ENCODE measurements around the gene VIL1. TPM values are rescaled to one million over a fixed set of nuclear protein-coding genes. Genes with fewer than 3 reads are reported as not detected.

The VIL1 gene
- polyA plus RNA-seq, 1 donor (not counting 4 experiments of a cell fraction or from before 2014, with no cell fraction given), result not detected

DNA sequence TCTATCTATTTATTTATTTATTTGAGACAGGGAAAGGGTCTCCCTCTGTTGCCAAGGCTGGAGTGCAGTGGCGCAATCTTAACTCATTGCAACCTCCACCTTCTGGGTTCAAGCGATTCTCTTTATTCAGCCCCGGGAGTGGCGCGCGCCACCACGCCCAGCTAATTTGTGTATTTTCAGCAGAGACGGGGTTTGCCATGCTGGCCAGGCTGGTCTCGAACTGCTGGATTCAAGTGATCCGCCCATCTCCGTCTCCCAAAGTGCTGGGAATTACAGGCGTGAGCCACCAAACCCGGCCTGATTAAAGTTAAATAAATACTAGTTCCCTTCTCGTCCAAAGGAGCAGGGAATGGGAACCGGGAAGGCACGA is 23.5 kb upstream of the VIL1 start:
- FAIRE-seq (no peak), DNase-seq (ENCODE audit: low read depth, low spot score) (no peak)
- H3K36me3 ChIP-seq (ENCODE audit: control insufficient read depth in 2 of 2, extremely low read depth in 1 of 2, insufficient read depth in 2 of 2, low read length in 2 of 2), result no peaks in the 10 kb centered on the region
- H3K4me1 ChIP-seq (ENCODE audit: control insufficient read depth, extremely low read depth, insufficient read depth, low read length), result peaks cover 19% of the 10 kb centered on the region
- no peaks in the 10 kb centered on the region for H3K27me3 ChIP-seq (ENCODE audit: control insufficient read depth, extremely low read depth, insufficient read depth, low read length)
- dilution Hi-C loops (cut with MboI; ENCODE audit: extremely low pct_ligation_motif_present, low sequenced_read_pairs), result no loop called here
- no peaks in the 10 kb centered on the region for H3K9me3 ChIP-seq (ENCODE audit: control insufficient read depth, low read depth, low read length)
- H2AFZ ChIP-seq (ENCODE audit: control insufficient read depth, low read length), result peak overlapping the region; percentile 88
- H3K9me1 ChIP-seq (ENCODE audit: control insufficient read depth, extremely low read depth, insufficient read depth, low read length), result no peaks in the 10 kb centered on the region
- peak overlapping the region; percentile 1 to 82 (median 43) for H3K4me3 ChIP-seq (ENCODE audit: control insufficient read depth in 2 of 3, extremely low read depth in 1 of 3, insufficient read depth in 2 of 3, low read depth in 1 of 3, low read length in 3 of 3)
- H3K4me2 ChIP-seq (ENCODE audit: control insufficient read depth, extremely low read depth, insufficient read depth, low read depth, low read length), result peak overlapping the region; percentile 37
- no peaks in the 10 kb centered on the region for H4K20me1 ChIP-seq (ENCODE audit: control insufficient read depth, extremely low read depth, insufficient read depth, low read length)
- peak overlapping the region; percentile 89 for H3K27ac ChIP-seq (ENCODE audit: control insufficient read depth, insufficient read depth, low read length)
- H3K79me2 ChIP-seq (ENCODE audit: control insufficient read depth, insufficient read depth, low read length), result peaks cover 8% of the 10 kb centered on the region
- H3K9ac ChIP-seq (ENCODE audit: control insufficient read depth, extremely low read depth, insufficient read depth, low read length), result peak overlapping the region; percentile 46
- no peak for TF ChIP-seq EZH2 (IDR thresholded peaks at IDR 0.05; ENCODE audit: low read length)
- TF ChIP-seq, protein P1, sequence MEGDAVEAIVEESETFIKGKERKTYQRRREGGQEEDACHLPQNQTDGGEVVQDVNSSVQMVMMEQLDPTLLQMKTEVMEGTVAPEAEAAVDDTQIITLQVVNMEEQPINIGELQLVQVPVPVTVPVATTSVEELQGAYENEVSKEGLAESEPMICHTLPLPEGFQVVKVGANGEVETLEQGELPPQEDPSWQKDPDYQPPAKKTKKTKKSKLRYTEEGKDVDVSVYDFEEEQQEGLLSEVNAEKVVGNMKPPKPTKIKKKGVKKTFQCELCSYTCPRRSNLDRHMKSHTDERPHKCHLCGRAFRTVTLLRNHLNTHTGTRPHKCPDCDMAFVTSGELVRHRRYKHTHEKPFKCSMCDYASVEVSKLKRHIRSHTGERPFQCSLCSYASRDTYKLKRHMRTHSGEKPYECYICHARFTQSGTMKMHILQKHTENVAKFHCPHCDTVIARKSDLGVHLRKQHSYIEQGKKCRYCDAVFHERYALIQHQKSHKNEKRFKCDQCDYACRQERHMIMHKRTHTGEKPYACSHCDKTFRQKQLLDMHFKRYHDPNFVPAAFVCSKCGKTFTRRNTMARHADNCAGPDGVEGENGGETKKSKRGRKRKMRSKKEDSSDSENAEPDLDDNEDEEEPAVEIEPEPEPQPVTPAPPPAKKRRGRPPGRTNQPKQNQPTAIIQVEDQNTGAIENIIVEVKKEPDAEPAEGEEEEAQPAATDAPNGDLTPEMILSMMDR (optimal IDR thresholded peaks at IDR 0.05 in 1 of 3, IDR thresholded peaks at IDR 0.05 in 1 of 3, conservative IDR thresholded peaks at IDR 0.05 in 1 of 3; ENCODE audit: extremely low read depth in 1 of 3, insufficient read depth in 2 of 3, low read length in 3 of 3), result no peak

DNA sequence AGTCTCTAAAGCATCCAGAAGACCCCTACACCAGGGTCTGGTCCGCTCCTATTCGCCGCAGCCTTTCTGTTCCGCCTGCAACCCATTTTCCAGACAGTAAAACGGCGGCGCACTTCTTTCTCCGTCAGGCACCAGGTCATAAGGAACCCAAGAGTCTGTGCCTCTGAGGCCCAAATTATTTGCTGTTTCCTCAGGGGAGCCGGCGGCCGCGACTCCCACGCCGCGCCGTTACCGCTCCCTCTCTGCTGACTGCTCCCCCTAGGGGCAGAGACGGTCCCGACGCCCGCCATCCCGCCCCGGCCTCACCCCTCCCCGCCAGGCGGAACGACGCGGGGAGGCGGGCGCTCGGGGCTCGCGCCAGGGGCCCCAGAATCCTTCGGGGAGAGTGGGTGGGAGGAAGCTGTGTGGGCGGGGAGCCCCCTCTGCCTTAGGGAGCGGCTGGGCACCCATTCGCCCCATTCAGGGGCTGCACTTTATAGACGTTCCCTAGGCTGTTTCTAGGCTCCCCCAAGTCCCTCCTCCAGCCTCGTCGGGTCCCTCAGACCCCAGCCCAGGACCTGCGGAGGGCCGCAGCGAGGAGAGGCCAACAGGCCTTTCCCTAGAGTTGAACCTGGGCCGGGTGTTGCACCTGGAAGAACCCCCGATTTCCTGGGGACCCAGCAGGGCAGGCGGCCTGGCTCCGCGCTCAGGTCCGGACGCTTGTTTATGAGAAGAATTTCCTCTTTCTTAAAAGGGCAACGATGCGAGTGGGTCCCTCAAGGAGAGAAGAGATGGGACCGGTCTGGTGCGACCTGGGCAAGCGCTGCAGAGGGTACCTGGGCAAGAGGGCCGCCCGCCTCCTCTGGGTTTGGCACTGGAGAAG is 22.9 kb upstream of the VIL1 start:
- H3K27me3 ChIP-seq (ENCODE audit: control insufficient read depth, extremely low read depth, insufficient read depth, low read length), result no peaks in the 10 kb centered on the region
- H2AFZ ChIP-seq (ENCODE audit: control insufficient read depth, low read length), result peak overlapping the region; percentile 88
- no peak for TF ChIP-seq EZH2 (IDR thresholded peaks at IDR 0.05; ENCODE audit: low read length)
- TF ChIP-seq, protein P1 (optimal IDR thresholded peaks at IDR 0.05 in 1 of 3, IDR thresholded peaks at IDR 0.05 in 1 of 3, conservative IDR thresholded peaks at IDR 0.05 in 1 of 3; ENCODE audit: extremely low read depth in 1 of 3, insufficient read depth in 2 of 3, low read length in 3 of 3), result peak in 2 of 3 experiments; percentile 47 to 80
- H3K9me1 ChIP-seq (ENCODE audit: control insufficient read depth, extremely low read depth, insufficient read depth, low read length), result no peaks in the 10 kb centered on the region
- H3K27ac ChIP-seq (ENCODE audit: control insufficient read depth, insufficient read depth, low read length), result peak overlapping the region; percentile 89
- peak overlapping the region; percentile 86 for H3K9ac ChIP-seq (ENCODE audit: control insufficient read depth, extremely low read depth, insufficient read depth, low read length)
- no peaks in the 10 kb centered on the region for H4K20me1 ChIP-seq (ENCODE audit: control insufficient read depth, extremely low read depth, insufficient read depth, low read length)
- peak overlapping the region; percentile 90 for H3K4me2 ChIP-seq (ENCODE audit: control insufficient read depth, extremely low read depth, insufficient read depth, low read depth, low read length)
- DNase-seq (ENCODE audit: low read depth, low spot score), result no peak
- peaks cover 20% of the 10 kb centered on the region for H3K4me1 ChIP-seq (ENCODE audit: control insufficient read depth, extremely low read depth, insufficient read depth, low read length)
- no peaks in the 10 kb centered on the region for H3K9me3 ChIP-seq (ENCODE audit: control insufficient read depth, low read depth, low read length)
- dilution Hi-C loops (cut with MboI; ENCODE audit: extremely low pct_ligation_motif_present, low sequenced_read_pairs), result no loop called here
- peak; percentile 32 for FAIRE-seq
- H3K4me3 ChIP-seq (ENCODE audit: control insufficient read depth in 2 of 3, extremely low read depth in 1 of 3, insufficient read depth in 2 of 3, low read depth in 1 of 3, low read length in 3 of 3), result peak overlapping the region; percentile 81 to 95 (median 82)
- no peaks in the 10 kb centered on the region for H3K36me3 ChIP-seq (ENCODE audit: control insufficient read depth in 2 of 2, extremely low read depth in 1 of 2, insufficient read depth in 2 of 2, low read length in 2 of 2)
- peaks cover 13% of the 10 kb centered on the region for H3K79me2 ChIP-seq (ENCODE audit: control insufficient read depth, insufficient read depth, low read length)
